ENCODE data around the gene MRGPRF. TPM values are rescaled to one million over a fixed set of nuclear protein-coding genes. Genes with fewer than 3 reads are reported as not detected.

The MRGPRF gene
- total and polyA plus RNA-seq, 10 donors = 2.2 to 21.2 (median 9.7) TPM

GRCh38 chr11:68970921-68971636 is 42.0 kb downstream of the MRGPRF start:
- TF ChIP-seq POLR2A (IDR thresholded peaks at IDR 0.05) (no peak), POLR2AphosphoS5 (IDR thresholded peaks at IDR 0.05) (no peak)
- TF ChIP-seq, protein P1, sequence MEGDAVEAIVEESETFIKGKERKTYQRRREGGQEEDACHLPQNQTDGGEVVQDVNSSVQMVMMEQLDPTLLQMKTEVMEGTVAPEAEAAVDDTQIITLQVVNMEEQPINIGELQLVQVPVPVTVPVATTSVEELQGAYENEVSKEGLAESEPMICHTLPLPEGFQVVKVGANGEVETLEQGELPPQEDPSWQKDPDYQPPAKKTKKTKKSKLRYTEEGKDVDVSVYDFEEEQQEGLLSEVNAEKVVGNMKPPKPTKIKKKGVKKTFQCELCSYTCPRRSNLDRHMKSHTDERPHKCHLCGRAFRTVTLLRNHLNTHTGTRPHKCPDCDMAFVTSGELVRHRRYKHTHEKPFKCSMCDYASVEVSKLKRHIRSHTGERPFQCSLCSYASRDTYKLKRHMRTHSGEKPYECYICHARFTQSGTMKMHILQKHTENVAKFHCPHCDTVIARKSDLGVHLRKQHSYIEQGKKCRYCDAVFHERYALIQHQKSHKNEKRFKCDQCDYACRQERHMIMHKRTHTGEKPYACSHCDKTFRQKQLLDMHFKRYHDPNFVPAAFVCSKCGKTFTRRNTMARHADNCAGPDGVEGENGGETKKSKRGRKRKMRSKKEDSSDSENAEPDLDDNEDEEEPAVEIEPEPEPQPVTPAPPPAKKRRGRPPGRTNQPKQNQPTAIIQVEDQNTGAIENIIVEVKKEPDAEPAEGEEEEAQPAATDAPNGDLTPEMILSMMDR (IDR thresholded peaks at IDR 0.05 in 8 of 11, conservative IDR thresholded peaks at IDR 0.05 in 3 of 11) = no peak
- no peaks in the 10 kb centered on the region for H3K36me3 ChIP-seq
- intact Hi-C loops (cut with DNase I; ENCODE audit: low total_unique reads) = no loop called here
- no peak overlapping the region for H3K27ac ChIP-seq
- no peak overlapping the region for H3K4me3 ChIP-seq
- H3K4me1 ChIP-seq = no peaks in the 10 kb centered on the region
- peaks cover 0 to 41% (median 0%) of the 10 kb centered on the region in 7 donors for H3K27me3 ChIP-seq (replicated peaks in 1 of 7)
- peak; percentile 29 for DNase-seq
- no peaks in the 10 kb centered on the region for H3K9me3 ChIP-seq
- WGBS, 5 donors = 77 to 89% (median 83%) methylated on average over 8 of the region's 8 CpGs

DNA sequence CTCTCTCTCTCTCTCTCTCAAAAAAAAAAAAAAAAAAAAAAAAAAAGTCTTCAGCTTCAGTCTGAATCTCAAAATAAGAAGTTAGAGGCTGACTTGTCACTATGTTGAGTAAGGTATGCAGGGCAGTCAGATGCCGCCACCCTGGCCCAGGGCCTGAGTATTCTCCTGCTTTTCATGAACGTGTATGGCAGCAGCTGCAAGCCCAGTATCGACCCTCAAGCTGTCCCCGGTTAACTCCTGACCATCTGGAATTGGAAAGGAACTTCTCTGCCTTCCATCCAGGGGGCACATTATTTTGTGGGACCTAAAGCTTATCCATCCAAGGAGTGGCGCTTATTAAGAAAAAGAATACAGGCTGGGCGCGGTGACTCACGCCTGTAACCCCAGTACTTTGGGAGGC is 43.7 kb downstream of the MRGPRF start:
- DNase-seq = peak; percentile 17
- Histone ChIP-seq H3K4me3 (no peak overlapping the region), H3K27me3 (replicated peaks in 1 of 7) (peaks cover 0 to 45% (median 0%) of the 10 kb centered on the region in 7 donors), H3K4me1 (no peaks in the 10 kb centered on the region), H3K9me3 (no peaks in the 10 kb centered on the region), H3K36me3 (no peaks in the 10 kb centered on the region), H3K27ac (no peak overlapping the region)
- TF ChIP-seq POLR2AphosphoS5 (IDR thresholded peaks at IDR 0.05) (no peak), POLR2A (IDR thresholded peaks at IDR 0.05) (no peak)
- TF ChIP-seq, protein P1 (IDR thresholded peaks at IDR 0.05 in 8 of 11, conservative IDR thresholded peaks at IDR 0.05 in 3 of 11) = no peak
- intact Hi-C loops (cut with DNase I; ENCODE audit: low total_unique reads) = no loop called here
- WGBS, 5 donors = 77 to 85% (median 79%) methylated on average over 8 of the region's 8 CpGs

- Histone ChIP-seq H3K4me1 (no peaks in the 10 kb centered on the region), H3K4me3 (no peak overlapping the region), H3K27ac (no peak overlapping the region), H3K36me3 (no peaks in the 10 kb centered on the region), H3K9me3 (no peaks in the 10 kb centered on the region), H3K27me3 (replicated peaks in 1 of 7) (peaks cover 0 to 45% (median 0%) of the 10 kb centered on the region in 7 donors)
- intact Hi-C loops (cut with DNase I; ENCODE audit: low total_unique reads) = no loop called here
- TF ChIP-seq, protein P1 (IDR thresholded peaks at IDR 0.05 in 8 of 11, conservative IDR thresholded peaks at IDR 0.05 in 3 of 11) = no peak
- no peak for TF ChIP-seq POLR2AphosphoS5 (IDR thresholded peaks at IDR 0.05)
- TF ChIP-seq POLR2A (IDR thresholded peaks at IDR 0.05) = no peak
- 71 to 77% (median 73%) methylated on average over 29 of the region's 29 CpGs for WGBS, 5 donors
- peak; percentile 41 for DNase-seq
These were observed 44.5 kb downstream of the MRGPRF start for GRCh38 chr11:68968306-68969250.

Data from spleen (tissue), 11 donors.